ENCODE measurements around the gene PCK1. TPM values are rescaled to one million over a fixed set of nuclear protein-coding genes. Genes with fewer than 3 reads are reported as not detected.

Gene PCK1
- total RNA-seq, 1 experiment from 2014 or later, result 0.17 TPM

DNA sequence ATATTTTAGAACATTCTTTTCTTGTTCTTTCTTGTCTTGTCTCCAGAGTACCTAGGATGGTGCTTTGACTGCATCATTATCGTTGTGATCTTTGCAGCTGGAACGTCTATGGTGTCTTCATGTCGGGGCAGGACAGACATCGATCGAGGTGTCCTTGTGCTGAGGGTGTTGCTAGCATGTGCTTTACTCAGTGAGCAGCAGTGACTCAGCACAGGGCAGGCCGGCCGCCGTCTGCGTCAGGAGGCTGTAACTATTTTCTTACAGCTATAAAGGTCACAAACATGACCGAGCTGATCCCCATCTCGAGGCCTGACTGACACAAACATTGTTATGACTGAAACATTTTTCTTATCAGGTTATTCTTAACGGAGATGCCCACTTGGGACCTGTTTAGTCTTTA is 21.0 kb upstream of the PCK1 start:
- H3K36me3 Mint-ChIP-seq, result peaks cover 24% of the 10 kb centered on the region
- CTCF ChIA-PET, result no interaction called here
- ATAC-seq (no peak), DNase-seq (ENCODE audit: low spot score) (no peak)
- POLR2A ChIA-PET, result no interaction called here
- no peak overlapping the region for H3K4me3 Mint-ChIP-seq
- H3K27me3 Mint-ChIP-seq (ENCODE audit: low read depth), result peaks cover 31% of the 10 kb centered on the region
- H3K27ac Mint-ChIP-seq, result no peak overlapping the region
- peaks cover 39% of the 10 kb centered on the region for H3K9me3 Mint-ChIP-seq
- H3K4me1 Mint-ChIP-seq, result peaks cover 5% of the 10 kb centered on the region
- TF ChIP-seq RORB (CRISPR knock-in tag; IDR thresholded peaks at IDR 0.05) (no peak), FOXK1 (CRISPR knock-in tag; IDR thresholded peaks at IDR 0.05) (no peak), CREB1 (CRISPR knock-in tag; IDR thresholded peaks at IDR 0.05) (no peak), FOXP1 (CRISPR knock-in tag; IDR thresholded peaks at IDR 0.05; ENCODE audit: borderline replicate concordance) (no peak), ZNF232 (CRISPR knock-in tag; IDR thresholded peaks at IDR 0.05) (no peak), SMAD3 (CRISPR knock-in tag; IDR thresholded peaks at IDR 0.05; ENCODE audit: borderline replicate concordance) (no peak), NR3C1 (CRISPR knock-in tag; conservative IDR thresholded peaks at IDR 0.05; ENCODE audit: low read depth) (no peak), ARID4B (CRISPR knock-in tag; IDR thresholded peaks at IDR 0.05; ENCODE audit: borderline replicate concordance) (no peak), ZNF416 (CRISPR knock-in tag; IDR thresholded peaks at IDR 0.05) (no peak), ATF3 (CRISPR knock-in tag; conservative IDR thresholded peaks at IDR 0.05) (no peak), MAX (CRISPR knock-in tag; IDR thresholded peaks at IDR 0.05) (no peak), PRRX2 (CRISPR knock-in tag; IDR thresholded peaks at IDR 0.05) (no peak), GTF2I (CRISPR knock-in tag; conservative IDR thresholded peaks at IDR 0.05) (no peak), ZBTB21 (CRISPR knock-in tag; IDR thresholded peaks at IDR 0.05; ENCODE audit: borderline replicate concordance) (no peak), RELA (CRISPR knock-in tag; IDR thresholded peaks at IDR 0.05; ENCODE audit: borderline replicate concordance) (no peak), CBFB (CRISPR knock-in tag; IDR thresholded peaks at IDR 0.05; ENCODE audit: low read depth) (no peak)
- TF ChIP-seq, protein P1, sequence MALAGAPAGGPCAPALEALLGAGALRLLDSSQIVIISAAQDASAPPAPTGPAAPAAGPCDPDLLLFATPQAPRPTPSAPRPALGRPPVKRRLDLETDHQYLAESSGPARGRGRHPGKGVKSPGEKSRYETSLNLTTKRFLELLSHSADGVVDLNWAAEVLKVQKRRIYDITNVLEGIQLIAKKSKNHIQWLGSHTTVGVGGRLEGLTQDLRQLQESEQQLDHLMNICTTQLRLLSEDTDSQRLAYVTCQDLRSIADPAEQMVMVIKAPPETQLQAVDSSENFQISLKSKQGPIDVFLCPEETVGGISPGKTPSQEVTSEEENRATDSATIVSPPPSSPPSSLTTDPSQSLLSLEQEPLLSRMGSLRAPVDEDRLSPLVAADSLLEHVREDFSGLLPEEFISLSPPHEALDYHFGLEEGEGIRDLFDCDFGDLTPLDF (CRISPR knock-in tag; IDR thresholded peaks at IDR 0.05), result no peak
- TF ChIP-seq, protein P2, sequence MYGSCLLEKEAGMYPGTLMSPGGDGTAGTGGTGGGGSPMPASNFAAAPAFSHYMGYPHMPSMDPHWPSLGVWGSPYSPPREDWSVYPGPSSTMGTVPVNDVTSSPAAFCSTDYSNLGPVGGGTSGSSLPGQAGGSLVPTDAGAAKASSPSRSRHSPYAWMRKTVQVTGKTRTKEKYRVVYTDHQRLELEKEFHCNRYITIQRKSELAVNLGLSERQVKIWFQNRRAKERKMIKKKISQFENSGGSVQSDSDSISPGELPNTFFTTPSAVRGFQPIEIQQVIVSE (CRISPR knock-in tag; IDR thresholded peaks at IDR 0.05; ENCODE audit: borderline replicate concordance), result no peak
- TF ChIP-seq, protein P3, sequence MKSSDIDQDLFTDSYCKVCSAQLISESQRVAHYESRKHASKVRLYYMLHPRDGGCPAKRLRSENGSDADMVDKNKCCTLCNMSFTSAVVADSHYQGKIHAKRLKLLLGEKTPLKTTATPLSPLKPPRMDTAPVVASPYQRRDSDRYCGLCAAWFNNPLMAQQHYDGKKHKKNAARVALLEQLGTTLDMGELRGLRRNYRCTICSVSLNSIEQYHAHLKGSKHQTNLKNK (CRISPR knock-in tag; IDR thresholded peaks at IDR 0.05), result no peak

All from WTC11 (cell line).